ENCODE results near the gene EXOC6B. TPM values are rescaled to one million over a fixed set of nuclear protein-coding genes. Genes with fewer than 3 reads are reported as not detected.

The EXOC6B gene
- polyA plus RNA-seq, 2 of the 4 experiments (the other 2 are of a cell fraction) = 15.5 to 24.7 TPM

GRCh38 chr2:72825257-72826155, at the start of gene EXOC6B (continued):
- TF ChIP-seq CHD2 (IDR thresholded peaks at IDR 0.05; ENCODE audit: low read length, partially characterized antibody) (no peak), JUN (IDR thresholded peaks at IDR 0.05) (peak; percentile 69 to 82; a peak in 3 of 5 replicates), HDAC2 (IDR thresholded peaks at IDR 0.05) (no peak), TFCP2L1 (CRISPR knock-in tag; IDR thresholded peaks at IDR 0.05) (0 out of 2 replicates have a peak, but pooled peaks have one; percentile 32), CHD4 (IDR thresholded peaks at IDR 0.05; ENCODE audit: borderline replicate concordance) (no peak), SMC3 (IDR thresholded peaks at IDR 0.05) (0 out of 3 replicates have a peak, but pooled peaks have one; percentile 10), CBX2 (IDR thresholded peaks at IDR 0.05; ENCODE audit: borderline replicate concordance, low read depth) (no peak), NFE2L2 (conservative IDR thresholded peaks at IDR 0.05; ENCODE audit: low read length) (0 out of 2 replicates have a peak, but pooled peaks have one; percentile 19), NPAS2 (CRISPR knock-in tag; IDR thresholded peaks at IDR 0.05; ENCODE audit: borderline replicate concordance) (no peak), BCL3 (IDR thresholded peaks at IDR 0.05) (peak; percentile 77; the same call in 1 of the 3 replicates), USF2 (IDR thresholded peaks at IDR 0.05) (no peak), ELK1 (IDR thresholded peaks at IDR 0.05; ENCODE audit: low read depth, low read length) (no peak), HEYL (CRISPR knock-in tag; IDR thresholded peaks at IDR 0.05) (no peak), POLR2AphosphoS2 (conservative IDR thresholded peaks at IDR 0.05; ENCODE audit: low read length) (no peak), BHLHE40 (IDR thresholded peaks at IDR 0.05; ENCODE audit: low read depth, low read length) (no peak), PHF8 (IDR thresholded peaks at IDR 0.05; ENCODE audit: borderline replicate concordance, low read depth) (peak; percentile 90), NR3C1 (IDR thresholded peaks at IDR 0.05) (no peak), HES2 (IDR thresholded peaks at IDR 0.05) (no peak), ZC3H11A (IDR thresholded peaks at IDR 0.05) (no peak), ZSCAN20 (CRISPR knock-in tag; IDR thresholded peaks at IDR 0.05) (no peak), HMGXB4 (CRISPR knock-in tag; IDR thresholded peaks at IDR 0.05; ENCODE audit: borderline replicate concordance) (peak; percentile 37; the same call in 1 of the 2 replicates), RNF2 (IDR thresholded peaks at IDR 0.05; ENCODE audit: borderline replicate concordance, low read depth) (no peak), E2F6 (IDR thresholded peaks at IDR 0.05; ENCODE audit: borderline replicate concordance, low read depth) (no peak)
